GM10248 (cell line): ENCODE data around the gene DYNLT2B.
"Not testable (repeated sequence)": the region's sequence is repeated elsewhere in the genome, so short reads cannot be mapped to it uniquely, and the experiment has no call there.

Experiments used
- CTCF ChIA-PET: fragments of 300-600 bp; sonication (Branson Sonifier 250); formaldehyde crosslinking; extraction: SDS; loops from one replicate; lab custom pipeline; 2021; ENCODE audit warnings: antibody characterized with exemption; lab: Yijun Ruan, JAX
- POLR2A ChIA-PET: fragments of 350-650 bp; sonication (Branson Sonifier 250); formaldehyde crosslinking; extraction: SDS; loops from one replicate; lab custom pipeline; 2020; ENCODE audit warnings: antibody characterized with exemption; lab: Yijun Ruan, JAX
- DNase-seq: peaks from one replicate; pipeline ENCODE4 v3.0.0; 2012; ENCODE audit errors: extremely low spot score
- TF ChIP-seq, protein P1 (sequence below): IDR thresholded peaks from 2 replicates; pipeline ENCODE4 v1.5.1; 2012; ENCODE audit warnings: mild to moderate bottlenecking, low read depth; ENCODE audit errors: extremely low read depth, missing control alignments, control extremely low read depth

DYNLT2B gene

DNA sequence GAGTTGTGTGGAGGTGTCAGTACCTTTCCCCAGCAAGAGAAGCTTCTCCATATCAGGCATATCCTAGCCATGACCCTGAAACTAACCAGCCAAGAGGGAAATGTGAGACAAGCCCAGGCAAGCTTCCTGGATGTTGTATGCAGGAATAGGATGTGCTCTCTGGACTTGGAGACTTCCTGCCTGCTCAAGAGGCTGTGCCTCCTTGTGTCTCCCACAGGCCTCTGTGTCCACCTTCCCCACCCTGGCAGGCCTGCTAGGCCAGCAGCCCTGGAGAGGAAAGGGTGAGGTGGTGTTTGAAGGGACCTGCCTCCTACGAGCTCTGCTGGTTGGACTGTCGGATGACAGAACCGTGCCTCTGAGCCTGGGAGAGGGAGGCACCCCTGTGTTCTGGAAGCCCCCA lies 2.1 kb upstream of the DYNLT2B start:
- DNase-seq = no peak
- ChIA-PET POLR2A (interaction anchor here (0.6 to 0.9 kb wide), 2 partner anchors 208 to 248 kb away, joined by 3 to 4 read pairs; partner anchors contain the start of genes FBXO45 and WDR53), CTCF (interaction anchor here (1.4 kb wide), 1 partner anchor 9 kb away, joined by 3 read pairs; no protein-coding TSS in a partner anchor)
- TF ChIP-seq, protein P1, sequence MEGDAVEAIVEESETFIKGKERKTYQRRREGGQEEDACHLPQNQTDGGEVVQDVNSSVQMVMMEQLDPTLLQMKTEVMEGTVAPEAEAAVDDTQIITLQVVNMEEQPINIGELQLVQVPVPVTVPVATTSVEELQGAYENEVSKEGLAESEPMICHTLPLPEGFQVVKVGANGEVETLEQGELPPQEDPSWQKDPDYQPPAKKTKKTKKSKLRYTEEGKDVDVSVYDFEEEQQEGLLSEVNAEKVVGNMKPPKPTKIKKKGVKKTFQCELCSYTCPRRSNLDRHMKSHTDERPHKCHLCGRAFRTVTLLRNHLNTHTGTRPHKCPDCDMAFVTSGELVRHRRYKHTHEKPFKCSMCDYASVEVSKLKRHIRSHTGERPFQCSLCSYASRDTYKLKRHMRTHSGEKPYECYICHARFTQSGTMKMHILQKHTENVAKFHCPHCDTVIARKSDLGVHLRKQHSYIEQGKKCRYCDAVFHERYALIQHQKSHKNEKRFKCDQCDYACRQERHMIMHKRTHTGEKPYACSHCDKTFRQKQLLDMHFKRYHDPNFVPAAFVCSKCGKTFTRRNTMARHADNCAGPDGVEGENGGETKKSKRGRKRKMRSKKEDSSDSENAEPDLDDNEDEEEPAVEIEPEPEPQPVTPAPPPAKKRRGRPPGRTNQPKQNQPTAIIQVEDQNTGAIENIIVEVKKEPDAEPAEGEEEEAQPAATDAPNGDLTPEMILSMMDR = no peak

DNA sequence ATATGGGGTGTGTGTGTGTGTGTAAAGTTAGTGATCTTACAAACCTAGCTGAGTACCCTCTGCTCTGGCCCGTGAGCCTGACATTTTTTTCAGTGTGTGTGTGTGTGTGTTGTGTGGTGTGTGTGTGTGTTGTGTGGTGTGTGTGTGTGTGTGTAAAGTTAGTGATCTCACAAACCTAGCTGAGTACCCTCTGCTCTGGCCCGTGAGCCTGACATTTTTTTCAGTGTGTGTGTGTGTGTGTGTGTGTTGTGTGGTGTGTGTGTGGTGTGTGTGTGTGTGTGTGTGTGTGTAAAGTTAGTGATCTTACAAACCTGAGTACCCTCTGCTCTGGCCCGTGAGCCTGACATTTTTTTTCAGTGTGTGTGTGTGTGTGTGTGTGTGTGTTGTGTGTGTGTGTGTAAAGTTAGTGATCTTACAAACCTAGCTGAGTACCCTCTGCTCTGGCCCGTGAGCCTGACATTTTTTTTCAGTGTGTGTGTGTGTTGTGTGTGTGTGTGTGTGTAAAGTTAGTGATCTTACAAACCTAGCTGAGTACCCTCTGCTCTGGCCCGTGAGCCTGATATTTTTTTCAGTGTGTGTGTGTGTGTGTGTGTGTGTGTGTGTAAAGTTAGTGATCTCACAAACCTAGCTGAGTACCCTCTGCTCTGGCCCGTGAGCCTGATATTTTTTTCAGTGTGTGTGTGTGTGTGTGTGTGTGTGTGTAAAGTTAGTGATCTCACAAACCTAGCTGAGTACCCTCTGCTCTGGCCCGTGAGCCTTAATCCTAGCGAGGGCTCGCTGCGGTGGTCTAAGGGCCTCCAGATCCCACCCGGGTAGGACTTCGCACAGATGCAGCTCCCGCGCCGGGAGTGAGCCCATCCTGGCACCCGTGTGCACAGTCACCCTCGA lies 997 bp downstream of the DYNLT2B start:
- CTCF ChIA-PET = interaction anchor here (1.1 to 1.7 kb wide), 4 partner anchors 12 to 64 kb away, joined by 3 to 9 read pairs (median 3); no protein-coding TSS in a partner anchor
- DNase-seq = not testable (repeated sequence)
- POLR2A ChIA-PET = interaction anchor here (0.6 to 0.7 kb wide), 2 partner anchors 16 to 35 kb away, joined by 4 read pairs; no protein-coding TSS in a partner anchor

DNA sequence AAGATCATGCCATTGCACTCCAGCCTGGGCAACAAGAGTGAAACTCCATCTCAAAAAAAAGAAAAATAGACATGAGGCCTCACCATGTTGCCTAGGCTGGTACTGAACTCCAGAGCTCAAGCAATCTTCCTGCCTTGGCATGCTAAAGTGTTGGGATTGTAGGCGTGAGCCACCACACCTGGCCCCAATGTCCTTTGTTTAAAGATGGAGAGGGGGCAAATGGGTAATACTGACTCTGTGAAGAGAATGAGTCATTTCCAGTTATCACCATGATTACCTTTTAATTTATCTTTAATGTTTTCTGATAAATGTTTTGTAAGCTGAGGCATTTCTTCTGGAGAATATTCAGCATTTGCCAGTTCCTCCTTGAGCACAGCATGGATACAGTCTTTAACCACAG lies 2.2 kb downstream of the DYNLT2B start:
- TF ChIP-seq, protein P1 = no peak
- DNase-seq = no peak
- ChIA-PET POLR2A (interaction anchor here (0.5 kb wide), 1 partner anchor 75 kb away, joined by 5 read pairs; no protein-coding TSS in a partner anchor), CTCF (interaction anchor here (1.5 to 2.2 kb wide), 2 partner anchors 9 to 63 kb away, joined by 3 to 9 read pairs; no protein-coding TSS in a partner anchor)

DNA sequence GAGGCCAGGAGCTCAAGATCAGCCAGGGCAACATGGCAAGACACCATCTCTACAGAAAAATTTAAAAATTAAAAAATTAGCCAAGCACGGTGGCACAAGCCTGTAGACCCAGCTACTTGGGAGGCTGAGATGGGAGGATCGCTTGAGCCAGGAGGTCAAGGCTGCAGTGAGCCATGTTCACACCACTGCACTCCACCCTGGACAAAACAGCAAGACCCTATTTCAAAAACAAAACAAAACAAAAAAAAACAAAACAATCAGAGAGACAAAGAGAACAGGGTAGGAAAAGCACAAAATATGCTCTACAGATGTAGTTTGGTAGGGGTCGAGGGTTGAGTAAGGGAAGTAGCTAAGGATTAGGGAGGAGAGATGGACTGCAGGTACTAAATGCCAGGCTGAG lies 3.4 kb downstream of the DYNLT2B start:
- TF ChIP-seq, protein P1 = no peak
- no peak for DNase-seq
- CTCF ChIA-PET = interaction anchor here (1.5 to 2.2 kb wide), 2 partner anchors 8 to 62 kb away, joined by 3 to 9 read pairs; no protein-coding TSS in a partner anchor
- POLR2A ChIA-PET = no interaction called here

DNA sequence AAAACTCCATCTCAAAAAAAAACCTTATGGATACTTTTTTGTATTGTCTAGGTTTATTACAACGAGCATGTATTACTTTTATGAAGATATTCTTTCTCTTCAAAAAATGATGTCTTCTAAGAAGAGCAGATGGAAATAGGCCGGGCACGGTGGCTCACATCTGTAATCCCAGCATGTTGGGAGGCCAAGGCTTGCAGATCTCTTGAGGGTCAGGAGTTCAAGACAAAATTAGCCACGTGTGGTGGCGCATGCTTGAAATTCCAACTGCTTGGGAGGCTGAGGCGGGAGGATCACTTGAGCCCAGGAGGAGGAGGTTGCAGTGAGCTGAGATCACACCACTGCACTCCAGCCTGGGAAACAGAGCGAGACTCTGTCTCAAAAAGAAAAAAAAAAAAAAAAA lies 4.0 kb downstream of the DYNLT2B start:
- DNase-seq, POLR2A ChIA-PET: not testable (repeated sequence)
- CTCF ChIA-PET = interaction anchor here (1.5 to 2.2 kb wide), 2 partner anchors 7 to 61 kb away, joined by 3 to 9 read pairs; no protein-coding TSS in a partner anchor

DNA sequence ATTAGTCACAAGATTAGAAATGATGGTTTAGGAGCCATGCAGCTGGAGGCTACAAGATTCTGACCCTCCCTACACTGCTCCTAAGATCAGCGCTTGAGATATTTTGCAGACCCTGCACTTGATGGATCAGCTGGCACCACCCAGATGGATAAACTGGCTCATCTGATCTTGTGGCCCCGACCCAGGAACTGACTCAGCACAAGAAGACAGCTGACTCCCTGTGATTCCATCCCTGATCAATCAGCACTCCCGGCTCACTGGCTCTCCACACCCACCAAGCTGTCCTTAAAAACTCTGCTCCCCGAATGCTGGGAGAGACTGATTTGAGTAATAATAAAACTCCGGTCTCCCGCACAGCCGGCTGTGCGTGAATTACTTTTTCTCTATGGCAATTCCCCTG lies 15.1 kb downstream of the DYNLT2B start:
- CTCF ChIA-PET = interaction anchor here (0.9 to 1.1 kb wide), 2 partner anchors 9 to 50 kb away, joined by 3 read pairs; no protein-coding TSS in a partner anchor
- DNase-seq, POLR2A ChIA-PET: not testable (repeated sequence)

DNA sequence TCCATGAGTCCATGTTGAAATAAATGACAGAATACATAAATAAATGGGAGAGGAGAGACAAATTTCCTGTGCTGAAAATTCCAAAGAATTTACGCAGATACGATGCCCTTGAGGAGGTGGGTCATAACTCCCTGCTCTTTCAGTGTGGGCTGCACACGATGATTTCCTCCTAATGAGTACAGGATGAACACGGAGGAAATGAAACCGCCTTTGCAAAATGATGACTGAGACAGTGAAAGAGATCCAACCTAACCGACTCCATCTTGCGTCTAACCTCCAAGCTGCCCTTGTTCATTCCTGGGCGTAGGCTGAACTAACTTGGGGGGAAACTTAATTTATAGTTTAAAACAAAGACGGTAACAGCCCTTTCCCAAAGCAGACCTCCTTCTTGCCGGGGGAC lies 15.5 kb downstream of the DYNLT2B start:
- CTCF ChIA-PET = interaction anchor here (1.1 kb wide), 1 partner anchor 50 kb away, joined by 3 read pairs; no protein-coding TSS in a partner anchor
- DNase-seq, POLR2A ChIA-PET: not testable (repeated sequence)

DNA sequence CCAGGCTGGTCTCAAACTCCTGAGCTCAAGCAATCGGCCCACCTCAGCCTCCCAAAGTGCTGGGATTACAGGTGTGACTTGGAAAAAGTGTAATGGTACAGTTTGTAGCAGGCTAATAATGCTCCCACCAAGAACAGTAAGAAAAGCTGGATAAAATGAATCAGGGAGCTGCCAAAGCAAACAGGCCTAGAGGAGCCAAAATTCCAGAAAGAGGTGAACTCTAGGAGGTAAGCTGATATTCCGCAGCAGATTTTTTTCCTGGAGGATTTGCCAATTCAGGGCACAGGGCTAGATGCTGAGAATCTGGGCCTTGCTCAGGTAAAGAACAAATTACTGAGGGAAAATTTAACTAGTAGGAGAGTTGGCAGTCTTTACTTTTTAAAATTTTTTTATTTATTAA lies 19.5 kb downstream of the DYNLT2B start:
- CTCF ChIA-PET = interaction anchor here (3.1 kb wide), 1 partner anchor 46 kb away, joined by 11 read pairs; no protein-coding TSS in a partner anchor
- no peak for DNase-seq
- POLR2A ChIA-PET = no interaction called here
- TF ChIP-seq, protein P1 = no peak
